Endodermal cell (in vitro differentiated cells): Measurements from ENCODE around the gene HTD2. TPM values are rescaled to one million over a fixed set of nuclear protein-coding genes. Genes with fewer than 3 reads are reported as not detected.

Experiments used
- DNase-seq: peaks from one replicate; pipeline ENCODE4 v3.0.0-alpha.2; 2017
- H3K27ac ChIP-seq: 2 replicates; pipeline ENCODE4 v1.5.1; 2013; ENCODE audit warnings: mild to moderate bottlenecking, low read depth, low read length, moderate library complexity
- H3K27me3 ChIP-seq: 2 replicates; pipeline ENCODE4 v1.6.1; 2013; ENCODE audit warnings: mild to moderate bottlenecking, low read length, moderate library complexity; ENCODE audit not compliant: insufficient read depth, control insufficient read depth, poor library complexity, severe bottlenecking
- H3K36me3 ChIP-seq: 2 replicates; pipeline ENCODE4 v1.7.0; 2013; ENCODE audit warnings: mild to moderate bottlenecking, low read length, moderate library complexity; ENCODE audit not compliant: control insufficient read depth, insufficient read depth
- H3K4me1 ChIP-seq: one replicate; pipeline ENCODE4 v1.7.0; 2013; ENCODE audit warnings: low read length; ENCODE audit not compliant: control insufficient read depth, insufficient read depth
- H3K4me3 ChIP-seq: 2 replicates; pipeline ENCODE4 v1.5.1; 2013; ENCODE audit warnings: mild to moderate bottlenecking, low read length, moderate library complexity
- H3K9ac ChIP-seq: 2 replicates; pipeline ENCODE4 v1.6.1; 2013; ENCODE audit warnings: mild to moderate bottlenecking, low read length, moderate library complexity; ENCODE audit not compliant: poor library complexity, severe bottlenecking; ENCODE audit errors: extremely low read depth
- H3K9me3 ChIP-seq: 2 replicates; pipeline ENCODE4 v1.6.1; 2013; ENCODE audit warnings: mild to moderate bottlenecking, low read length, moderate library complexity; ENCODE audit not compliant: control insufficient read depth
- H3K27ac Mint-ChIP-seq: 2 replicates; pipeline ENCODE4 v1.8.0; 2020; ENCODE audit warnings: mixed read lengths
- H3K27me3 Mint-ChIP-seq: 2 replicates; pipeline ENCODE4 v1.8.0; 2021; ENCODE audit warnings: mild to moderate bottlenecking, mixed read lengths; ENCODE audit not compliant: insufficient read depth
- H3K36me3 Mint-ChIP-seq: 2 replicates; pipeline ENCODE4 v1.8.0; 2020; ENCODE audit warnings: low read depth, mixed read lengths
- H3K4me1 Mint-ChIP-seq: 2 replicates; pipeline ENCODE4 v1.8.0; 2020; ENCODE audit warnings: mixed read lengths
- H3K4me3 Mint-ChIP-seq: 2 replicates; pipeline ENCODE4 v1.8.0; 2020; ENCODE audit warnings: mild to moderate bottlenecking, moderate library complexity, mixed read lengths
- H3K9me3 Mint-ChIP-seq: 2 replicates; pipeline ENCODE4 v1.8.0; 2020; ENCODE audit warnings: mild to moderate bottlenecking, mixed read lengths
- WGBS, 2 experiments: methylation state at CpG; one replicate each; pipeline versions ENCODE4 v1.1.5 to v1.1.7; 2013; ENCODE audit warnings: missing lambda C conversion rate in 2 of 2, mixed read lengths in 1 of 2; ENCODE audit not compliant: insufficient coverage in 1 of 2, insufficient read length in 1 of 2; 5-methylcytosine and 5-hydroxymethylcytosine counted together
- total RNA-seq, 2 donors: library from RNA; stranded (reverse); fragmentation: NEBNext Ultra II Directional in 1 of 2; extraction: Animal tissue kit (Norgen Biotek cat#: 25700) in 1 of 2; gene quantifications; 2 replicates in 1 of 2; 3 replicates in 1 of 2; pipeline ENCODE4 v1.2.1, GENCODE V29; 2021
- TF ChIP-seq, protein P1 (sequence below): fragments of 200-600 bp; sonication (generic); conservative IDR thresholded peaks from 2 replicates; pipeline ENCODE4 v1.5.0; 2021; ENCODE audit warnings: antibody characterized with exemption, mild to moderate bottlenecking

The HTD2 gene
- total RNA-seq, 2 donors from 2014 or later = 10.5 to 13.7 TPM

DNA sequence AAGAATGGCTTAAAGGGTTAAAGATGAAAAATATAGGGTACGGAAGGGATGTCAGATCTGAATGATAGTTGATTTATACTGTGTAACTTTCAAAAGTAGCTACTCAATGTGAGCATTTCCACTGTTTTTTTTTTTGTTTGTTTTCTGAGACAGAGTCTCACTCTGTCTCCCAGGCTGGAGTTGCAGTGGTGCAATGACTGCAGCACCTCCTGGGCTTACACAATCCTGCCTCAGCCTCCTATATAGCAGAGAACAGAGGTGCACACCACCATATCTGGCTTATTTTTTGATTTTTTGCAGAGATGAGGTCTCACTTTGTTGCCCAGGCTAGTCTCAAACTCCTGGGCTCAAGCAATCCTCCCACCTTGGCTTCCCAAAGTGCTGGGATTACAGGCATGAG lies 16.5 kb downstream of the HTD2 start:
- Mint-ChIP-seq H3K4me3 (no peak overlapping the region), H3K9me3 (no peaks in the 10 kb centered on the region), H3K4me1 (peaks cover 6% of the 10 kb centered on the region), H3K27ac (no peak overlapping the region), H3K27me3 (peaks cover 9% of the 10 kb centered on the region), H3K36me3 (peaks cover 22% of the 10 kb centered on the region)
- Histone ChIP-seq H3K9ac (no peak overlapping the region), H3K27me3 (peaks cover 8% of the 10 kb centered on the region), H3K4me1 (peaks cover 2% of the 10 kb centered on the region), H3K36me3 (peaks cover 33% of the 10 kb centered on the region), H3K27ac (no peak overlapping the region), H3K9me3 (no peaks in the 10 kb centered on the region), H3K4me3 (no peak overlapping the region)
- TF ChIP-seq, protein P1, sequence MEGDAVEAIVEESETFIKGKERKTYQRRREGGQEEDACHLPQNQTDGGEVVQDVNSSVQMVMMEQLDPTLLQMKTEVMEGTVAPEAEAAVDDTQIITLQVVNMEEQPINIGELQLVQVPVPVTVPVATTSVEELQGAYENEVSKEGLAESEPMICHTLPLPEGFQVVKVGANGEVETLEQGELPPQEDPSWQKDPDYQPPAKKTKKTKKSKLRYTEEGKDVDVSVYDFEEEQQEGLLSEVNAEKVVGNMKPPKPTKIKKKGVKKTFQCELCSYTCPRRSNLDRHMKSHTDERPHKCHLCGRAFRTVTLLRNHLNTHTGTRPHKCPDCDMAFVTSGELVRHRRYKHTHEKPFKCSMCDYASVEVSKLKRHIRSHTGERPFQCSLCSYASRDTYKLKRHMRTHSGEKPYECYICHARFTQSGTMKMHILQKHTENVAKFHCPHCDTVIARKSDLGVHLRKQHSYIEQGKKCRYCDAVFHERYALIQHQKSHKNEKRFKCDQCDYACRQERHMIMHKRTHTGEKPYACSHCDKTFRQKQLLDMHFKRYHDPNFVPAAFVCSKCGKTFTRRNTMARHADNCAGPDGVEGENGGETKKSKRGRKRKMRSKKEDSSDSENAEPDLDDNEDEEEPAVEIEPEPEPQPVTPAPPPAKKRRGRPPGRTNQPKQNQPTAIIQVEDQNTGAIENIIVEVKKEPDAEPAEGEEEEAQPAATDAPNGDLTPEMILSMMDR = no peak
- DNase-seq = no peak
- WGBS, 2 experiments = 80 to 88% methylated on average over 1 of the region's 1 CpG

DNA sequence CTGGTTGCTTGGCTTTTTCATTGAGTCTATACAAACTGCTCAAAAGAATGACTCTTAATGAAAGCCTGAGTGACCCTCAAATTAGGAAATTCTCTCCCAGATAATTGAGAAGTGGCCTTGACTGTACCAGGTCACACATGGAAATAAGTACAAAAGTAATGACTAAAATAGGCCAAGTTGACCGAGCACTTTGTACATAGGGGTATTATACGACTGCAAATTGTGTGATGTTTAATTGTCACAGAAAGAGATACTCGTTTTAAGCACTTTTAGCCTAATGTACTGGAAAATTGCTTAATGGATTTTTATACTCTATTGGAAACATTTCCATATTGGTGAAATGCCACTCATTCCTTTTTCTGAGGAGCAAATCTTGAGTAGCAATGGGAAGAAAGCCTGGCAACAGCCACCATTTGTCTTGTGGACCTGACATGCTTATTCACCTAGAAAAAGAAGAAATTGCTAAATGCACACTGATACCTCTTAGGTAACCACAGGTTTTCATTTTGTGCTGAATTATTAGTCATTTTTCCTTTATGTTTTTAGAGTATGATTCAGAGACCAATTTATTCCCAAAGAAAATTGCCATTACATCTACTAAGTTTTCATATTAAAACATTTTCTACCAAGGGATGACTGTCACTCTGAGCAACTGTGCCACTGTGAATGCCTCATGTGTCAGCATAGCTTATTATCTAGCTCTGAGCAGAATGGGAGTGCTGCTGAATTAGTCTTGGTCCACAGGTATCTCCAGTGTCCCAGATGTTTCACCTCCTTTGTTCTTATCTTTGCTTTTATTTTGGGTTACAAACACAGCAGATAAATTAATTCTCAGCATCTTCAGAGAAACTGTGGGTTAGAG lies 17.4 kb downstream of the HTD2 start:
- Histone ChIP-seq H3K27me3 (peaks cover 8% of the 10 kb centered on the region), H3K9ac (no peak overlapping the region), H3K4me1 (peaks cover 2% of the 10 kb centered on the region), H3K36me3 (peaks cover 24% of the 10 kb centered on the region), H3K9me3 (no peaks in the 10 kb centered on the region), H3K27ac (no peak overlapping the region), H3K4me3 (no peak overlapping the region)
- WGBS, 2 experiments = 78 to 92% methylated on average over 2 to 3 of the region's 3 CpGs
- DNase-seq = no peak
- peaks cover 6% of the 10 kb centered on the region for H3K4me1 Mint-ChIP-seq
- TF ChIP-seq, protein P1 = no peak
- no peak overlapping the region for H3K4me3 Mint-ChIP-seq
- peaks cover 15% of the 10 kb centered on the region for H3K27me3 Mint-ChIP-seq
- no peaks in the 10 kb centered on the region for H3K9me3 Mint-ChIP-seq
- H3K36me3 Mint-ChIP-seq = peaks cover 14% of the 10 kb centered on the region
- no peak overlapping the region for H3K27ac Mint-ChIP-seq

DNA sequence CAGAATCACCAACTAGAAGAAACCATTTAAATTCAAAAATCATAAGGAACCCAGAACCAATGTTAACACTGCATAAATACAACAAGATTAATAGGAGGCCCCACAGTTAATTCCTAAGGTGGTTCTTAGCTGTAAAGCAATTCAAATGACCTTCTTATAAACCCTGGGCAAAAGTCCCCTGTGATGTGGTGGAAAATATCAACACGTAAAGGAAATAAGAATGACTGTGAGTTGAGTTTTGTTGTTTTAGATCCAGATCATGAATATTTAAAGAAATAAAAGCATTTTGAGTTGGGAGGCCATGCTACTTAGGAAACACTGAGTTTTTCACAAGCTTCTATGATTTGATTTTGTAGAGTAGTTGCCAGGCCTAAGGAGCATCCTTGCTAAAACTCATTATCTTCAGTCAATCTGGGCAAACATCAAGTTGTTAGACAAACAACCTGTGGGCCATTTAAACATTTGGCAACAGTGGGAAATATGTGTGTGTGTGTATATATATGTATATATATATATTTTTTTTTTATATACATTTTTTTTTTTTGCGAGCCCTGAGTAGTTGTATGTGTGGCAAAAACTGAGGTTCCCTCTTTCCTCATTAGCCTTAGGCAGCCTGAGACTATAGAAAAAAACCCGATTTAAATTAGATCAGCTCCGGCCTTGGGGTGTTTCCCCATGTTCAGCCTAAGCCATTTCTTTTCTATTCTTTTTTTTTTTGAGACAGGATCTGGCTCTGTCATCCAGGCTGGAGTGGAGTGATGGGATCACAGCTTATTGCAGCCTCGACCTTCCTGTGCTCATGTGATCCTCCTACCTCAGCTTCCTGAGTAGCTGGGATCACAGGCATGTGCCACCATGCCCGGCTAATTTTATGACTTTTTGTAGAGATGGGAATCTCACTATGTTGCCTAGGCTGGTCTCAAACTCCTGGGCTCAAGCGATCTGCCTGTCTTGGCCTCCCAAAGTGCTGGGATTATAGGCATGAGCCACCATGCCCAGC lies 18.4 kb downstream of the HTD2 start:
- peaks cover 14% of the 10 kb centered on the region for H3K27me3 ChIP-seq
- peaks cover 2% of the 10 kb centered on the region for H3K4me1 ChIP-seq
- Mint-ChIP-seq H3K4me1 (peaks cover 6% of the 10 kb centered on the region), H3K27ac (no peak overlapping the region), H3K36me3 (peaks cover 8% of the 10 kb centered on the region), H3K27me3 (peaks cover 22% of the 10 kb centered on the region), H3K4me3 (no peak overlapping the region), H3K9me3 (no peaks in the 10 kb centered on the region)
- no peak overlapping the region for H3K9ac ChIP-seq
- H3K27ac ChIP-seq = no peak overlapping the region
- 82 to 95% methylated on average over 6 to 7 of the region's 7 CpGs for WGBS, 2 experiments
- peaks cover 16% of the 10 kb centered on the region for H3K36me3 ChIP-seq
- H3K4me3 ChIP-seq = no peak overlapping the region
- no peak for DNase-seq
- H3K9me3 ChIP-seq = no peaks in the 10 kb centered on the region
- TF ChIP-seq, protein P1 = no peak
